ENCODE results near the gene DCP1A. TPM values are rescaled to one million over a fixed set of nuclear protein-coding genes. Genes with fewer than 3 reads are reported as not detected.
A peak's percentile ranks its signal among the peaks of the same experiment; 100 is the strongest.
"Not testable (repeated sequence)": the region's sequence is repeated elsewhere in the genome, so short reads cannot be mapped to it uniquely, and the experiment has no call there.

DCP1A gene
- total RNA-seq, 1 experiment from 2014 or later: 22.7 TPM

DNA sequence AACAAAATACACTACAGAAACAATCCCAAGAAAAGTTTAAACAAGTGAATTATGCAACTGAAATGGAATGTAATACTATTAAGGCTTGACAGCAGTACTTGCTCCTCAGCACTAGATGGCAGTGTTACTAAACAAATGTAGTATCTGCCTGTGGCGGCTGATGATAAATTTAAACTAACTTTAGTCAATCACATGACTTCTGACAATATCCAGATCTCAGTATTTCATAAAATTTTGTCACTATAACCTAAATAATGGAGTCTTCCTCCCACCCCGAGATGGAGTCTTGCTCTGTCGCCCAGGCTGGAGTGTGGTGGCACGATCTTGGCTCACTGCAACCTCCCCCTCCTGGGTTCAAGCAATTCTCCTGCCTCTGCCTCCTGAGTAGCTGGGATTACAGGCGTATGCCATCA, 47.7 kb downstream of the DCP1A start:
- H3K36me3 ChIP-seq (ENCODE audit: low read depth); POLR2A ChIA-PET (ENCODE audit: unreplicated experiment); H3F3A ChIP-seq (ENCODE audit: insufficient read depth, low read depth); H3K9me3 ChIP-seq (ENCODE audit: insufficient read depth, low read depth); H4K20me1 ChIP-seq (ENCODE audit: insufficient read depth); H3K27ac ChIP-seq; H3K9me2 ChIP-seq (ENCODE audit: insufficient read depth); H3K79me2 ChIP-seq (ENCODE audit: low read depth); intact Hi-C loops (cut with micrococcal nuclease; ENCODE audit: unreplicated experiment); BruUV-seq (replicated peaks); H3K4me1 ChIP-seq (replicated peaks; ENCODE audit: insufficient read depth); H3K4me2 ChIP-seq; H3K27me3 ChIP-seq (ENCODE audit: insufficient read depth, low read depth); H2AFZ ChIP-seq; H3K4me3 ChIP-seq: not testable (repeated sequence)
- CTCF ChIA-PET: interaction anchor here (0.7 kb wide), 1 partner anchor 46 kb away, joined by 3 read pairs; no protein-coding TSS in a partner anchor
- peak in 1 of 2 experiments; percentile 65 for DNase-seq
- TF ChIP-seq, protein P1, sequence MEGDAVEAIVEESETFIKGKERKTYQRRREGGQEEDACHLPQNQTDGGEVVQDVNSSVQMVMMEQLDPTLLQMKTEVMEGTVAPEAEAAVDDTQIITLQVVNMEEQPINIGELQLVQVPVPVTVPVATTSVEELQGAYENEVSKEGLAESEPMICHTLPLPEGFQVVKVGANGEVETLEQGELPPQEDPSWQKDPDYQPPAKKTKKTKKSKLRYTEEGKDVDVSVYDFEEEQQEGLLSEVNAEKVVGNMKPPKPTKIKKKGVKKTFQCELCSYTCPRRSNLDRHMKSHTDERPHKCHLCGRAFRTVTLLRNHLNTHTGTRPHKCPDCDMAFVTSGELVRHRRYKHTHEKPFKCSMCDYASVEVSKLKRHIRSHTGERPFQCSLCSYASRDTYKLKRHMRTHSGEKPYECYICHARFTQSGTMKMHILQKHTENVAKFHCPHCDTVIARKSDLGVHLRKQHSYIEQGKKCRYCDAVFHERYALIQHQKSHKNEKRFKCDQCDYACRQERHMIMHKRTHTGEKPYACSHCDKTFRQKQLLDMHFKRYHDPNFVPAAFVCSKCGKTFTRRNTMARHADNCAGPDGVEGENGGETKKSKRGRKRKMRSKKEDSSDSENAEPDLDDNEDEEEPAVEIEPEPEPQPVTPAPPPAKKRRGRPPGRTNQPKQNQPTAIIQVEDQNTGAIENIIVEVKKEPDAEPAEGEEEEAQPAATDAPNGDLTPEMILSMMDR (conservative IDR thresholded peaks at IDR 0.05): peak; percentile 84

DNA sequence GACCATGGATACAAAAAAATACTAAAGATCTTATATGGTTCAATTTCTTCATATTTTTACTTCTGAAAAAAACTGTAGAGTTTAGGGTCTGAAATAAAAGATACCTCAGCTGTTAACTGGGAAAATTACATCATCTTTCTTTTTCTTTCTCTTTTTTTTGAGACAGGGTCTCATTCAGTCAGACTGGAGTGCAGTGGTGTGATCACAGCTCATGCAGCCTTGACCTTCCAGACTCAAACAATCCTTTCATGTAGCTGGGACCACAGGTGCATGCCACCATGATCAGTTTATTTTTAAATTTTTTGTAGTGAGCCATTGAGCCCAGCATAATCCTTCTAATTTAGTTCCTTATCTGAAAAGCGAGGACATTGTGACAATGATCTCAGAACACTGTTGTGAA, 51.9 kb downstream of the DCP1A start:
- Histone ChIP-seq H3K4me2 (no peak overlapping the region), H2AFZ (no peak overlapping the region), H3K79me2 (ENCODE audit: low read depth) (no peaks in the 10 kb centered on the region), H3K9me2 (ENCODE audit: insufficient read depth) (no peaks in the 10 kb centered on the region), H3K4me3 (no peak overlapping the region), H3K4me1 (replicated peaks; ENCODE audit: insufficient read depth) (no peaks in the 10 kb centered on the region), H3F3A (ENCODE audit: insufficient read depth, low read depth) (no peaks in the 10 kb centered on the region), H4K20me1 (ENCODE audit: insufficient read depth) (no peaks in the 10 kb centered on the region), H3K9me3 (ENCODE audit: insufficient read depth, low read depth) (no peaks in the 10 kb centered on the region), H3K27ac (no peak overlapping the region), H3K27me3 (ENCODE audit: insufficient read depth, low read depth) (no peaks in the 10 kb centered on the region), H3K36me3 (ENCODE audit: low read depth) (no peaks in the 10 kb centered on the region; the same call in 1 of the 2 replicates)
- intact Hi-C loops (cut with micrococcal nuclease; ENCODE audit: unreplicated experiment): no loop called here
- TF ChIP-seq, protein P1 (conservative IDR thresholded peaks at IDR 0.05): no peak
- no peak for TF ChIP-seq EZH2 (IDR thresholded peaks at IDR 0.05; ENCODE audit: low read depth)
- no TSS peak for BruUV-seq (replicated peaks)
- DNase-seq: no peak
- POLR2A ChIA-PET (ENCODE audit: unreplicated experiment): interaction anchor here (0.7 kb wide), 1 partner anchor 25 kb away, joined by 11 read pairs; no protein-coding TSS in a partner anchor
- CTCF ChIA-PET: no interaction called here

DNA sequence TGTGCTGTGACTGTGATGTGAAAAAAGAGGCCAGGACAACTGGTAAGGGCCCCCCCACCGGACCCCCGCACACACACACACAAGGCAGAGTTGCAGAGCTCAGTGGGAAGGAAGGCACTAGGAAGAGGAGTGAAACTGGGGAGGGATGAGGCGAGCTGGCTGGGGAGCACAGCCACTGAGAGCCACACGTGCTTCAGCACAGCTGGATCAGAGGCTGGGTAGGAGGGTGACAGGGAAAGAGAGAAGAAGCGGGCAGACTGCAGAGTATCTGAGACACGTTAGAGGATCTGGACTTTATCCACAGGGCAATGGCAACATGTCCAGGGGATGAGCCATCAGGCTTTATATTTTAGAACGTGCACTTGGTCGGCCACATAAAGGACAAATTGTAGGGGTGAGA, 53.5 kb downstream of the DCP1A start:
- TF ChIP-seq, protein P1 (conservative IDR thresholded peaks at IDR 0.05): no peak
- TF ChIP-seq EZH2 (IDR thresholded peaks at IDR 0.05; ENCODE audit: low read depth): no peak
- intact Hi-C loops (cut with micrococcal nuclease; ENCODE audit: unreplicated experiment): no loop called here
- ChIA-PET CTCF (no interaction called here), POLR2A (ENCODE audit: unreplicated experiment) (no interaction called here)
- no peaks in the 10 kb centered on the region for H3K79me2 ChIP-seq (ENCODE audit: low read depth)
- no peak overlapping the region for H3K27ac ChIP-seq
- no TSS peak for BruUV-seq (replicated peaks)
- H4K20me1 ChIP-seq (ENCODE audit: insufficient read depth): no peaks in the 10 kb centered on the region
- H3K27me3 ChIP-seq (ENCODE audit: insufficient read depth, low read depth): no peaks in the 10 kb centered on the region
- H3K9me2 ChIP-seq (ENCODE audit: insufficient read depth): no peaks in the 10 kb centered on the region
- H3F3A ChIP-seq (ENCODE audit: insufficient read depth, low read depth): no peaks in the 10 kb centered on the region
- H3K9me3 ChIP-seq (ENCODE audit: insufficient read depth, low read depth): no peaks in the 10 kb centered on the region
- H2AFZ ChIP-seq: no peak overlapping the region
- no peak for DNase-seq
- H3K4me2 ChIP-seq: no peak overlapping the region
- no peaks in the 10 kb centered on the region for H3K4me1 ChIP-seq (replicated peaks; ENCODE audit: insufficient read depth)
- H3K36me3 ChIP-seq (ENCODE audit: low read depth): no peaks in the 10 kb centered on the region; the same call in 1 of the 2 replicates
- no peak overlapping the region for H3K4me3 ChIP-seq

Data from PC-9 (cell line).